ENCODE data around the gene MBOAT7.

MBOAT7 gene

DNA sequence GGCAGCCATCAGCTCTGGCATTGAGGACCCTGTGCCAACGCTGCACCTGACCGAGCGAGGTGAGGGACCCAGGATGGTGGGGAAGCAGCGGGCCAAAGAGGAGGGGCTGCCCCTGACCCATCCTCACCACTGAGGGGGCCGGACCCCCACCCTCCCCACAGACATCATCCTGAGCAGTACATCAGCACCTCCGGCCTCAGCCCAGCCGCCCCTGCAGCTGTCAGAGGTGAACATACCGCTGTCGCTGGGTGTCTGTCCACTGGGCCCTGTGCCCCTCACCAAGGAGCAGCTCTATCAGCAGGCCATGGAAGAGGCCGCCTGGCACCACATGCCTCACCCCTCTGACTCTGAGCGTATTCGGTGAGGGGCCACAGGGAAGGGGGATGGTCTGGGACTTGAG, 37.1 kb downstream of the MBOAT7 start:
- Histone ChIP-seq H3K79me2 (ENCODE audit: insufficient read depth, low read depth) (no peaks in the 10 kb centered on the region), H3K4me2 (no peak overlapping the region), H3K9ac (no peak overlapping the region), H3K4me1 (ENCODE audit: low read depth, poor library complexity, severe bottlenecking) (peaks cover 5% of the 10 kb centered on the region), H2AFZ (ENCODE audit: low read depth) (no peak overlapping the region), H3K27me3 (ENCODE audit: insufficient read depth, low read depth) (no peaks in the 10 kb centered on the region), H3K27ac (no peak overlapping the region), H4K20me1 (ENCODE audit: insufficient read depth) (no peaks in the 10 kb centered on the region), H3K4me3 (IDR thresholded peaks at IDR 0.05; ENCODE audit: insufficient read depth, low read depth, low read length) (no peak overlapping the region), H3K36me3 (ENCODE audit: insufficient read depth) (0 out of 2 replicates have a peak, but pooled peaks cover 3% of the 10 kb centered on the region)
- TF ChIP-seq, protein P1, sequence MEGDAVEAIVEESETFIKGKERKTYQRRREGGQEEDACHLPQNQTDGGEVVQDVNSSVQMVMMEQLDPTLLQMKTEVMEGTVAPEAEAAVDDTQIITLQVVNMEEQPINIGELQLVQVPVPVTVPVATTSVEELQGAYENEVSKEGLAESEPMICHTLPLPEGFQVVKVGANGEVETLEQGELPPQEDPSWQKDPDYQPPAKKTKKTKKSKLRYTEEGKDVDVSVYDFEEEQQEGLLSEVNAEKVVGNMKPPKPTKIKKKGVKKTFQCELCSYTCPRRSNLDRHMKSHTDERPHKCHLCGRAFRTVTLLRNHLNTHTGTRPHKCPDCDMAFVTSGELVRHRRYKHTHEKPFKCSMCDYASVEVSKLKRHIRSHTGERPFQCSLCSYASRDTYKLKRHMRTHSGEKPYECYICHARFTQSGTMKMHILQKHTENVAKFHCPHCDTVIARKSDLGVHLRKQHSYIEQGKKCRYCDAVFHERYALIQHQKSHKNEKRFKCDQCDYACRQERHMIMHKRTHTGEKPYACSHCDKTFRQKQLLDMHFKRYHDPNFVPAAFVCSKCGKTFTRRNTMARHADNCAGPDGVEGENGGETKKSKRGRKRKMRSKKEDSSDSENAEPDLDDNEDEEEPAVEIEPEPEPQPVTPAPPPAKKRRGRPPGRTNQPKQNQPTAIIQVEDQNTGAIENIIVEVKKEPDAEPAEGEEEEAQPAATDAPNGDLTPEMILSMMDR (conservative IDR thresholded peaks at IDR 0.05; ENCODE audit: low read depth, low read length), result no peak

GRCh38 chr19:54151362-54152035, 37.9 kb downstream of the MBOAT7 start:
- H3K27me3 ChIP-seq (ENCODE audit: insufficient read depth, low read depth), result no peaks in the 10 kb centered on the region
- no peak overlapping the region for H3K4me2 ChIP-seq
- H3K9ac ChIP-seq, result no peak overlapping the region
- H3K4me3 ChIP-seq (IDR thresholded peaks at IDR 0.05; ENCODE audit: insufficient read depth, low read depth, low read length), result no peak overlapping the region
- peaks cover 5% of the 10 kb centered on the region for H3K4me1 ChIP-seq (ENCODE audit: low read depth, poor library complexity, severe bottlenecking)
- TF ChIP-seq, protein P1 (conservative IDR thresholded peaks at IDR 0.05; ENCODE audit: low read depth, low read length), result no peak
- no peaks in the 10 kb centered on the region for H4K20me1 ChIP-seq (ENCODE audit: insufficient read depth)
- no peaks in the 10 kb centered on the region for H3K79me2 ChIP-seq (ENCODE audit: insufficient read depth, low read depth)
- no peak overlapping the region for H3K27ac ChIP-seq
- H3K36me3 ChIP-seq (ENCODE audit: insufficient read depth), result 0 out of 2 replicates have a peak, but pooled peaks cover 3% of the 10 kb centered on the region
- no peak overlapping the region for H2AFZ ChIP-seq (ENCODE audit: low read depth)

- no peaks in the 10 kb centered on the region; the same call in 1 of the 2 replicates for H3K27me3 ChIP-seq (ENCODE audit: insufficient read depth, low read depth)
- H4K20me1 ChIP-seq (ENCODE audit: insufficient read depth), result no peaks in the 10 kb centered on the region
- TF ChIP-seq, protein P1 (conservative IDR thresholded peaks at IDR 0.05; ENCODE audit: low read depth, low read length), result no peak
- no peaks in the 10 kb centered on the region for H3K79me2 ChIP-seq (ENCODE audit: insufficient read depth, low read depth)
- no peak overlapping the region for H3K4me3 ChIP-seq (IDR thresholded peaks at IDR 0.05; ENCODE audit: insufficient read depth, low read depth, low read length)
- H3K36me3 ChIP-seq (ENCODE audit: insufficient read depth), result peaks cover 5% of the 10 kb centered on the region; the same call in 1 of the 2 replicates
- H3K4me2 ChIP-seq, result no peak overlapping the region
- no peak overlapping the region for H3K9ac ChIP-seq
- no peak overlapping the region for H3K27ac ChIP-seq
- H2AFZ ChIP-seq (ENCODE audit: low read depth), result no peak overlapping the region
- H3K4me1 ChIP-seq (ENCODE audit: low read depth, poor library complexity, severe bottlenecking), result peaks cover 1% of the 10 kb centered on the region
Observed at GRCh38 chr19:54149021-54149812, 40.2 kb downstream of the MBOAT7 start.

- Histone ChIP-seq H3K27ac (no peak overlapping the region), H3K9ac (no peak overlapping the region), H3K4me3 (IDR thresholded peaks at IDR 0.05; ENCODE audit: insufficient read depth, low read depth, low read length) (no peak overlapping the region), H3K79me2 (ENCODE audit: insufficient read depth, low read depth) (no peaks in the 10 kb centered on the region), H4K20me1 (ENCODE audit: insufficient read depth) (no peaks in the 10 kb centered on the region), H3K27me3 (ENCODE audit: insufficient read depth, low read depth) (no peaks in the 10 kb centered on the region; the same call in 1 of the 2 replicates), H3K4me1 (ENCODE audit: low read depth, poor library complexity, severe bottlenecking) (no peaks in the 10 kb centered on the region), H3K36me3 (ENCODE audit: insufficient read depth) (peaks cover 3% of the 10 kb centered on the region; the same call in 1 of the 2 replicates), H3K4me2 (no peak overlapping the region), H2AFZ (ENCODE audit: low read depth) (no peak overlapping the region)
- TF ChIP-seq, protein P1 (conservative IDR thresholded peaks at IDR 0.05; ENCODE audit: low read depth, low read length), result no peak
Observed at GRCh38 chr19:54148158-54148557, 41.2 kb downstream of the MBOAT7 start.
